Stimulated activated CD8-positive, alpha-beta memory T cell treated with anti-CD3 and anti-CD28 coated beads, Interleukin-4, amount 100 ng/mL, for 1 hour (primary cell): ENCODE measurements around the gene COL4A2.

Experiments
- DNase-seq, 2 donors: peaks; one replicate each; pipeline ENCODE4 v3.0.0-alpha.2; 2020; ENCODE audit warnings: low read depth in 2 of 2, low spot score in 1 of 2

The COL4A2 gene

DNA sequence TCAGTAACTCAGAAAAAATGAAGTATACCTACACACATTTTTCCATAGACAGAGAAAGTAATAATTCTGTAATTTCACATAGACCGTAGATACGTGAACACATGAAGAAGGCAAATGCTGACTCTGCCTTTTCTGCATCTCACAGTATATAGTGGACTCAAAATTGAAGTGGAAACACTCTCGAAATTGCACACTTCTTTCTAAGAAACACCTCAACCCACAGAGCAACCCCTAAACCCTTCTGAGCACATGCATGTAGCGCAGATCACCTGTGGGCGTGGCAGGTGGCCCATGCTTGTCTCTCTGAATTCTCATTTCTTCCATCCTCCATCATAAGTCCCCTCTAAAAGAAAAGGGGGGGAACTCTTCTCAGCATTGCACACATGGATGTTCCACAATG, 34.9 kb upstream of the COL4A2 start:
- no peak for DNase-seq

GRCh38 chr13:110272651-110273050, 34.4 kb upstream of the COL4A2 start:
- DNase-seq: no peak

DNA sequence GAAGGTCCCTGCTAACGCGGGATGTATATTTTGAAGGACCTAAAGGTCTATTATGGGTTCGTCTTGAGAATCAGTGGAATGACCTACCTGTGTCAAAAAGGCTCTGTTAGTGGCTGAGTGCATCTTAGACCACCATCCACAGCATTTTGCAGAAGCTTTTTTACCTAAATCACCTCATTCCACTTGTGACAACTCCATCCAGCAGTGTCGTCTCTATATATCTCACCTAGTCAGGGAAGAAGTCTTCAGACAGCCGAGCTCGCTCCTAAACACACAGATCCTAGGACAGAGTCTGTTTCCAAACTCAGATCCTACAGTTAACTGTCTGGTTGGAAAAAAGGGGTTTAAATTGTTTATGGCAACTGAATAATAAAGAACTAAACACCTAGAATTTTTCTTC, 33.8 kb upstream of the COL4A2 start:
- DNase-seq: no peak

DNA sequence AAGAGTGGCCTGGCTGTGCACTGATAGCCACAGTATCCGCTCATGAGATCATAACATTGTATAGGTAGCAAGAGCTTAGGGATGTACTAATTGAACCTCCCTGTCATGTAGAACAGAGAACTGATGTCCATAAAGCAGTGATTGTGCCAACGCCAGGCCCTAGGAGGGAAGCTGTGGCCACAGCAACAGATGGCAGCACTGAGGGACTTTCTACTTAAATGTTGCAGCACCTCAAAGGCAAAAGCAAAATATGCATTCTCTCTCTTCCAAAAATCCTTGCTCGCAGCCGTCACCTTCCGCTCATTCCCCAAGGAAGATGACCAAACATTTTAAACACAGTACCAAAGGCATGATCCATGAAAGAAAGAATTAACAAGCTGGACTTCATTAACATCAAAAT, 32.4 kb upstream of the COL4A2 start:
- DNase-seq: no peak

DNA sequence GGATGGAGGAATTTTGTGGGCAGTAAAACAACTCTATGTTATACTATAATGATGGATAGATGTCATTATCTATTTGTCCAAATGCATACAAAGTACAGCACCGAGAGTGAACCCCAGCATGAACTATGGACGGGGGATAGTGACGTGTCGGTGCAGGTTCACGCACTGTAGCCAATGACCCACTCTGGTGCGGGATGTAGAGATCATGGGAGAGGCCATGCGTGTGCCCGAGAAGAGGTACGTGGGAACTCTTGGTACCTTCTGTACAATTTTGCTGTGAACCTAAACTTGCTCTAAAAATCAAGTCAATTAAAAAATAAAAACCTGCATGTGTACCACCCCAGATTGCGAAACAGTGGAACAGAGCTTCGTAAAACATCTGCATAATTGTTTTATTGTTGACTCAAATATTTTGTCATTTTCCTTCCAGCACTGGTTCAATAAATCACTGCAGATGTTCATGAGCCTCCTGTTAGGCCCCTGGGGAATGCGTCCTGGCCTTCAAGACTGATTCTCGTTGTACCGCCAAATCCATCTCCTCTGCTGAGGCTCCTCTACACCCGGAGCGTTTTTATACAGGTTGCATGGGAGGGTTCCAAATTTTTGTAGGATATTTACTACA, 31.0 kb upstream of the COL4A2 start:
- no peak for DNase-seq

GRCh38 chr13:110276553-110276950, 30.5 kb upstream of the COL4A2 start:
- no peak for DNase-seq

GRCh38 chr13:110277357-110277975, 29.6 kb upstream of the COL4A2 start:
- no peak for DNase-seq

DNA sequence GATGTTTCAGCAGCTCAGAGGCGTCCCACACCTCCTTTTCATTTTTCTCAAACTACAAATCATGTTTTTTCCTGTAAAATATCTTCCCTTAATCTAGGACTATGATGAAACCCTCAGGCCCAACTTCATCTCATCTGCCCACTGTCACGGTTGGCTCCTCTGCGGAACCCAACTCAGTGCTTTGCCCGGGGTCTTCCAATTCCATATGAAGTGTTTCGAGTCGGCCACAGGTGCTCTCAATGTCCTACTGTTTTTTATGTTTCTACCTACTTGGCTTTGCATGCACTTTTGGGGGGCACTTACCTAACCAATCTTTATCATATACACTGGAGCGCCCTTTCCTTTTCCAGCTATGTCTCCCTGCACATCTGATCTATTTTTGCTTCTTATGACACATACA, 28.2 kb upstream of the COL4A2 start:
- DNase-seq: no peak

GRCh38 chr13:110279684-110280083, 27.4 kb upstream of the COL4A2 start:
- no peak for DNase-seq

DNA sequence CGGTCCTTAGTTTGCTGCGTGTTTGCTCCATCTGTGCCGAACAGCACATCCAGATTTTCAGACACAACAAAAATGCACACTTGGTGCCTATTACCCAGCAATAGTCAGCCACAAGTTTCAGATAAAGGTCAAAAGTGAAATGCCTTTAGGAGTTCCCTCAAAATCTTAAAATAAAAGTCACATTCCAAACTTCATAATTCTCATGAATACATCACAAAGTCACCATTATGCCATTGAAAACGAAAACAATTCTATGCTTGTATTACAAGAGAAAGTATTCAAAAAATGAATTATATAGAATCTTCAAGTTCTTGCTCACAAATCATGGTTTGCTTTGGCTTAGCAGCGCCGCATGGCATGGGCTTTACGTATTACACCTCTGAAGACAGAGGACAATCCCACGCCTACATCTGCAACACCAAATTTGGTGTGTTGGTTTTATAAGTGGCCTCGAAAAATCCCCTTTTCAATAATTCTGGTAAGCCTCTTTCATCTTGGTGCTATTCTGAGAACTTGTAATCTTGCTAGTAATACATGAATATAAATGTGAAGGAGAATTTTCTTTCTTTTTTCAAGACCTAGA, 26.8 kb upstream of the COL4A2 start:
- DNase-seq: no peak

DNA sequence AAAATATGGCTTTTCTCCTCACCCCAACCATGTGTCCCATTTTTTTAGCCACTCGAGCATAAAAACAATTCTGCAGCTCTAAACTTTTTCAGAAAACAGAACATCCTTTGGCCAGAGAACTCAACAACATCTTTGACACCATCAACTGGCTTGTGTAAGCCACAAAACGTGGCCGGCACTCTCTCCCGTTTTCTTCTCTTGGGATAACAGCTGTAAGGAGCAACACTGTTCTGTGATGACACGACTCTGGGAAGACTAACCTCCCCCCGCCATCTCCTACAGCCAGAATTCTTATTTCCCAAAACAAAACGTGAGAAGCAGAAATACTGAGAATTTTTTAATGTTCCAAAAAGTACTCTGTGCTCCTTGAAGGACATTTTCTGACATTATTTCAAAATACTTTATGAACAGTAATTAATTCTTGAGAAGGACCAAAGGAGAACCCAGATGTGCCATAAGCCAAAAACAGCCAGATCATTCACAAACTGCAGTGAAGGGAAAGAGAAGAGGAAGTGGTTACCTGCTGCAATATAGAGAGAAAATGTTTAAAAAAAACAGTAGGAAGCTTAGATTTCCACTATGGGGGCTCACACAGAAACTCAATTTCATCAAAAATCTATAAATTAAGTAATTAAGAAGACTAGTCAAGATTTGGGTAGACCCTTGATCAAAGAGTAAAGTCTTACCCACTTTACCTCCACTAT, 25.9 kb upstream of the COL4A2 start:
- no peak for DNase-seq

- DNase-seq: no peak
These were observed 25.3 kb upstream of the COL4A2 start for GRCh38 chr13:110281736-110282135.

DNA sequence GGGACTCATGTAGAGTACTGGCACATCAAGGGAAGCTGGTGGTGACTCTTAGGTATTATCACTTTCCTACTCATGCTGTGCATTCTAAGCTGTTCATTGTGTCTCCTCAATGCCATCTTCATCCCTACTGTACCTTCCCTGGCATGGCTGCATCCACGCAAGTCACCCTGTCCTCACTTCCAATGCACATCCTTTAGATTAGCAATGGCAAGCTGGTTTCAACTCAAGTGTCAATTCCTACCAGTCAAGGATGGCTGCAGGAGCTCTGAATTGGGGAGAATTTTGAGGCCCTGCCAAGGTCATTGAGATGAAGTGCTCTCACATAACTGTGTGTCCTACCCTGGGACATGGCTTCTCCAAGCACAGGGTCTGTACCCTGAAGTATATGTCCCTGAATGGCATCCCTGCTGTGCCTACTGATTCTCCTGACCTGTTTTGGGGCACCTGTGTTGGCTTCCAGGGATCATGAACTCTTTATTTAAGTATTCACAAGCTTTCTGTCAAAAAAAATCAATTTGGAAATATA, 24.7 kb upstream of the COL4A2 start:
- DNase-seq: no peak

DNA sequence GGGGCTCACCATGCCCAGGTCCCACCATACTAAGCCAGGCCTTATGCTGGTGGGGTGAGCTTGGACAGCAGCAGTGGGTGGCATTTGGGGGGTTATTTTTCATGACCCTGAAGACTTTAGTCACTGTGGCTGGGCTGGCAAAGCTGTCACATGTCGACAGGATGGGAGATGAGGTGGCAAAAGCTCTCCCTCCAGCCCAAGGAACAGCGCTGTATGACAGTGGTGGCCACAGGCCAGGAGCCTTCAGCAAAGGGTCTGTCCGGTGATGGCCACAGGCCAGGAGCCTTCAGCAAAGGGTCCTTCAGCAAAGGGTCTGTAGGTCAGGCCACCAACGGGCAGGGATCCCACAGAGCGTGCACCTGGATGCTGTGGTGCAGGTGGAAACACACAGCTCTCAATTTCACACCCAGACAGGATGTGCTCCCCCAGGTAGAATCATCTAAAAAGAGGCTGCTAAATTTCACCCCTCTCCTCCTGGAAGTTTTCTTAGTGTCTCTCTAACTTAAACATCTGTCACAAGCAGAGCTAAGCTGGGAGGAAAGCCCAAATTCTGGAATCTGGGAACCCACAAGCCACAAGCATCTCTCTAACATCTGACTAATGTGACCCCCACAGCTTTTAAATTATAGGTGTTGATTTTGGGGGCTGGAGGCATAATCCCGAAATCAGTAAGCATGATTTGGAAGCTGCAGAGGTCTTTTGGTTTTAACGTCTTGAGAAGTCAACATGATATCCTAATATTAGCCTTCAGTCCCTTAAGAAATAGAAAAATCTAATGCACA, 23.2 kb upstream of the COL4A2 start:
- DNase-seq: no peak

GRCh38 chr13:110284779-110285484, 22.2 kb upstream of the COL4A2 start:
- DNase-seq: no peak

GRCh38 chr13:110285991-110286832, 20.9 kb upstream of the COL4A2 start:
- DNase-seq: no peak

DNA sequence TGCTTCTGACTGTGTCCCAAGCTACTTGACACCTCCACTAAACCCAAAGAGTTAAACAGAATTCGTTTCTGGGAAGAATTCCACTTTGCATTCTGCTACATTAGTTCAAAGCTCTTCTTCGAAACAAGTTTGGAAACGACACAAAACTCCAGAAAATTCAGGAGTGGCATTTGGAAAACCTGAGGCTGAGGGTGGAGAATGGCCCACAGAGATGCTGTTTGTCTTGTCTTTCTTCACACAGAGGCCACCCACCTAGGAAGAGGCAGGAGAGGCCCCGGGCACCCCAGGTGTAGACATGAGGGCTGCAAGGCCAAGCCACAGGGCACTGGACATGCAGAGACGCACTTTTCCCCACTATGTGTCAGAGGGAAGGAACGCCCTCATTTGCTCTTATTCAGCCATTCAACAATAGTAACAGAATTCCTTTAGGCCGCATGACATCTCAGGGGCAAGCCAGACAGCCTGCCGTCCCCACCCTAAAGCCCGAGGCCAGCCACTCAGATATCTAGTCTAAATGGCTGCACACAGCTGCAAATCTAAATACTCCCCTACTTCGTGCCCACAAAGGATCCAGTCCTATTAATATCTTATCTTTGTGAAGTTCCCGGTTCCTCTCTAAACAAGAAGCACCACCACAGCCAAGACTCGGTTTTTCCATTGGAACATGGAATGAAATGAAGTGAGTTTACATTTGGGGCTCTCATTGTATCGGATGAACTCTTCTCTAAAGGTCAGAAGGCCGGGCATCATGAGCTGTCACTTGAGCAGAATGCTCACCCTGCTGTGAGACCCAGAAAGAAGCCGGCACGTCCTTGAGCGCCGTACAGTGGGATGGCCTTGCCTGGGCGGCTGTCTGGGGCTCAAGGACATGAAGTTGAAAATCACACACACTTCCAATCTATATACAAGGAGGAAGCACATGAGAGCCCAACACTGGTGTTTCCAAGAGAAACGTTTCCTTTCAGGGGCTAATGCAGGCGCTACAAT, 20.0 kb upstream of the COL4A2 start:
- no peak for DNase-seq

- no peak for DNase-seq
These were observed 17.9 kb upstream of the COL4A2 start for GRCh38 chr13:110289174-110289573.

DNA sequence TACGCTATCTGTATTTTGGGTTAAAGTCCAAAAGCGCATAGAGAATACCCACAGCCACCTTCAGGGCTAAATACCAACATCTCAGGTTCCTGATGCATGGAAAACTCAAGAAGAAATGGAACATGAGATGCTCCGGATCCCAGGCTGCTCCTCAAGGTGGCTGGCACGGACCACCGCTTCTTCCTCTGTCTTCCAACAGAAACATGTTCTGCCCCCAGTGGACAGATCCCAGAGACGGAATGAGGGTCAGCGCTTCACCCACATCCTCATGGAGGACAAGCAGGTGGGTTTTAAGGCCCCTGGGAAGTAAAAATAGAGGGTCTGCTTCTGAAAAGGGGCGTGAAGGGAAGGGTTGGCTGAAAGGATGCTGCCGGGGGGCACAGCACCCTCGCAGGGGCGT, 17.4 kb upstream of the COL4A2 start:
- no peak for DNase-seq
